ENCODE measurements around the gene CCDC63. TPM values are rescaled to one million over a fixed set of nuclear protein-coding genes. Genes with fewer than 3 reads are reported as not detected.

CCDC63 gene
- total RNA-seq, 1 experiment from 2014 or later: not detected

DNA sequence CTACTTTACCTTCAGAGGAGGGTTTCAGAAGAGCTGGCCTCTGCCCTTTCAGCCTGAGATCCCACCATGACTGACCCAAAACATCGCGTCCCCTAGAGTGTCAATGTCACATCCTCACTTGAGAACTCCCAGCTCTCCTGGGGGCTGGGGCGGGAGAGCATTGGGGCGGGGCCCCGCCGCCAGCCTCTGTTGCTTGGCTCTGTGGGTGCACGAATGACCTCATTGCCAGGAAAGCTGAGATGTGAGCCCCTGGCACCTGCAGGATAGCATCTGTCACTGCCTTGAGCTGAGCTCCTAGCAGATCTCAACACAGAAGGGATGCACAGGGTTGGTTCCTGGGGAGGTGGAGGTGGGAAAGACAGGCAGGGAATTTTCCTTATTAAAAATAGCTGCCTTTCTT, 94.1 kb downstream of the CCDC63 start:
- Histone ChIP-seq H3K36me3 (ENCODE audit: control insufficient read depth, insufficient read depth, low read length) (no peaks in the 10 kb centered on the region), H3K27ac (ENCODE audit: low read length) (no peak overlapping the region), H3K9me3 (ENCODE audit: control insufficient read depth, insufficient read depth, low read depth, low read length) (peaks cover under 1% of the 10 kb centered on the region; the same call in 1 of the 2 replicates), H3K27me3 (ENCODE audit: control insufficient read depth, insufficient read depth, low read length) (peaks cover 3% of the 10 kb centered on the region), H3K4me3 (ENCODE audit: low read depth in 2 of 2, low read length in 2 of 2) (no peak overlapping the region), H3K4me1 (ENCODE audit: control insufficient read depth, insufficient read depth, low read length) (no peaks in the 10 kb centered on the region)
- no TSS peak for BruUV-seq (replicated peaks)
- ChIA-PET POLR2A (no interaction called here), CTCF (no interaction called here)
- ATAC-seq (no peak), DNase-seq (ENCODE audit: low read depth, low spot score) (no peak)
- intact Hi-C loops (cut with micrococcal nuclease; ENCODE audit: unreplicated experiment) (no loop called here), in situ Hi-C loops (cut with HindIII; ENCODE audit: low pct_unique_long_range_greater_than_20kb, low sequenced_read_pairs) (no loop called here)
- TF ChIP-seq POLR2AphosphoS5 (IDR thresholded peaks at IDR 0.05; ENCODE audit: low read depth, low read length) (no peak), SIN3A (IDR thresholded peaks at IDR 0.05; ENCODE audit: borderline replicate concordance, insufficient read depth, low read depth, low read length) (no peak), TCF7L2 (IDR thresholded peaks at IDR 0.05; ENCODE audit: low read depth, low read length) (no peak)
- TF ChIP-seq, protein P1, sequence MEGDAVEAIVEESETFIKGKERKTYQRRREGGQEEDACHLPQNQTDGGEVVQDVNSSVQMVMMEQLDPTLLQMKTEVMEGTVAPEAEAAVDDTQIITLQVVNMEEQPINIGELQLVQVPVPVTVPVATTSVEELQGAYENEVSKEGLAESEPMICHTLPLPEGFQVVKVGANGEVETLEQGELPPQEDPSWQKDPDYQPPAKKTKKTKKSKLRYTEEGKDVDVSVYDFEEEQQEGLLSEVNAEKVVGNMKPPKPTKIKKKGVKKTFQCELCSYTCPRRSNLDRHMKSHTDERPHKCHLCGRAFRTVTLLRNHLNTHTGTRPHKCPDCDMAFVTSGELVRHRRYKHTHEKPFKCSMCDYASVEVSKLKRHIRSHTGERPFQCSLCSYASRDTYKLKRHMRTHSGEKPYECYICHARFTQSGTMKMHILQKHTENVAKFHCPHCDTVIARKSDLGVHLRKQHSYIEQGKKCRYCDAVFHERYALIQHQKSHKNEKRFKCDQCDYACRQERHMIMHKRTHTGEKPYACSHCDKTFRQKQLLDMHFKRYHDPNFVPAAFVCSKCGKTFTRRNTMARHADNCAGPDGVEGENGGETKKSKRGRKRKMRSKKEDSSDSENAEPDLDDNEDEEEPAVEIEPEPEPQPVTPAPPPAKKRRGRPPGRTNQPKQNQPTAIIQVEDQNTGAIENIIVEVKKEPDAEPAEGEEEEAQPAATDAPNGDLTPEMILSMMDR (IDR thresholded peaks at IDR 0.05): no peak
- TF ChIP-seq, protein P2, sequence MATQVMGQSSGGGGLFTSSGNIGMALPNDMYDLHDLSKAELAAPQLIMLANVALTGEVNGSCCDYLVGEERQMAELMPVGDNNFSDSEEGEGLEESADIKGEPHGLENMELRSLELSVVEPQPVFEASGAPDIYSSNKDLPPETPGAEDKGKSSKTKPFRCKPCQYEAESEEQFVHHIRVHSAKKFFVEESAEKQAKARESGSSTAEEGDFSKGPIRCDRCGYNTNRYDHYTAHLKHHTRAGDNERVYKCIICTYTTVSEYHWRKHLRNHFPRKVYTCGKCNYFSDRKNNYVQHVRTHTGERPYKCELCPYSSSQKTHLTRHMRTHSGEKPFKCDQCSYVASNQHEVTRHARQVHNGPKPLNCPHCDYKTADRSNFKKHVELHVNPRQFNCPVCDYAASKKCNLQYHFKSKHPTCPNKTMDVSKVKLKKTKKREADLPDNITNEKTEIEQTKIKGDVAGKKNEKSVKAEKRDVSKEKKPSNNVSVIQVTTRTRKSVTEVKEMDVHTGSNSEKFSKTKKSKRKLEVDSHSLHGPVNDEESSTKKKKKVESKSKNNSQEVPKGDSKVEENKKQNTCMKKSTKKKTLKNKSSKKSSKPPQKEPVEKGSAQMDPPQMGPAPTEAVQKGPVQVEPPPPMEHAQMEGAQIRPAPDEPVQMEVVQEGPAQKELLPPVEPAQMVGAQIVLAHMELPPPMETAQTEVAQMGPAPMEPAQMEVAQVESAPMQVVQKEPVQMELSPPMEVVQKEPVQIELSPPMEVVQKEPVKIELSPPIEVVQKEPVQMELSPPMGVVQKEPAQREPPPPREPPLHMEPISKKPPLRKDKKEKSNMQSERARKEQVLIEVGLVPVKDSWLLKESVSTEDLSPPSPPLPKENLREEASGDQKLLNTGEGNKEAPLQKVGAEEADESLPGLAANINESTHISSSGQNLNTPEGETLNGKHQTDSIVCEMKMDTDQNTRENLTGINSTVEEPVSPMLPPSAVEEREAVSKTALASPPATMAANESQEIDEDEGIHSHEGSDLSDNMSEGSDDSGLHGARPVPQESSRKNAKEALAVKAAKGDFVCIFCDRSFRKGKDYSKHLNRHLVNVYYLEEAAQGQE (IDR thresholded peaks at IDR 0.05; ENCODE audit: insufficient read depth in 1 of 2, low read depth in 2 of 2, low read length in 1 of 2): no peak

DNA sequence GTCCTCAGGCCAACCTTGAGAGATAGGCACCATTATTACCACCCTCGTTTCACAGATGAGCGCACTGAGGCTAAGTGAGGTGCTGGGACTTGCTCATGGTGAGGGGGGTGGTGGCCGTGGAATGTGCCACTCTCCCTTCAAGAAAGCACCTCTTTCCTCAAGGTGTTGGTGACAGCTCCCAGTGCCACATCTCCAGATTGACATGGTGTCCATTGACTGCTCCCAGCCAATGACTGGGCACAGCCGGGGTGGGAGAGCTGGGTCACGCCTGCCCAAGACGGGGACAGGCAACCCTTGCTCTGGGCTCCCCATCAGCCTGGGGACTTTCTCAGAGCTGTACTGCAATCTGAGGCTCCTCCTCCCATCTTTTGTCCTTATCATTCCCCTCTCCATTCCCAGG, 94.6 kb downstream of the CCDC63 start:
- BruUV-seq (replicated peaks): no TSS peak
- ATAC-seq: no peak
- in situ Hi-C loops (cut with HindIII; ENCODE audit: low pct_unique_long_range_greater_than_20kb, low sequenced_read_pairs) (no loop called here), intact Hi-C loops (cut with micrococcal nuclease; ENCODE audit: unreplicated experiment) (no loop called here)
- Histone ChIP-seq H3K27me3 (ENCODE audit: control insufficient read depth, insufficient read depth, low read length) (peaks cover 3% of the 10 kb centered on the region), H3K36me3 (ENCODE audit: control insufficient read depth, insufficient read depth, low read length) (no peaks in the 10 kb centered on the region), H3K9me3 (ENCODE audit: control insufficient read depth, insufficient read depth, low read depth, low read length) (peaks cover 5% of the 10 kb centered on the region), H3K4me3 (ENCODE audit: low read depth in 2 of 2, low read length in 2 of 2) (no peak overlapping the region), H3K27ac (ENCODE audit: low read length) (no peak overlapping the region), H3K4me1 (ENCODE audit: control insufficient read depth, insufficient read depth, low read length) (no peaks in the 10 kb centered on the region)
- CTCF ChIA-PET: no interaction called here
- DNase-seq (ENCODE audit: low read depth, low spot score): no peak
- POLR2A ChIA-PET: no interaction called here
- TF ChIP-seq POLR2AphosphoS5 (IDR thresholded peaks at IDR 0.05; ENCODE audit: low read depth, low read length): no peak
- TF ChIP-seq, protein P1 (IDR thresholded peaks at IDR 0.05): no peak
- no peak for TF ChIP-seq TCF7L2 (IDR thresholded peaks at IDR 0.05; ENCODE audit: low read depth, low read length)
- no peak for TF ChIP-seq SIN3A (IDR thresholded peaks at IDR 0.05; ENCODE audit: borderline replicate concordance, insufficient read depth, low read depth, low read length)
- TF ChIP-seq, protein P2 (IDR thresholded peaks at IDR 0.05; ENCODE audit: insufficient read depth in 1 of 2, low read depth in 2 of 2, low read length in 1 of 2): no peak

All from Panc1 (cell line).